Measurements from ENCODE around the gene XPO6. TPM values are rescaled to one million over a fixed set of nuclear protein-coding genes. Genes with fewer than 3 reads are reported as not detected.
A peak's percentile ranks its signal among the peaks of the same experiment; 100 is the strongest.

The XPO6 gene
- total RNA-seq, 2 experiments from 2014 or later = 130 to 167 TPM

- intact Hi-C loops (cut with micrococcal nuclease; ENCODE audit: unreplicated experiment) = no loop called here
These were observed 23.5 kb downstream of the XPO6 start for GRCh38 chr16:28188085-28188916.

GRCh38 chr16:28187595-28188004 lies 24.2 kb downstream of the XPO6 start:
- Histone ChIP-seq H3K4me3 (ENCODE audit: low read depth, low read length, poor library complexity, severe bottlenecking) (no peak overlapping the region), H3K27ac (ENCODE audit: low read depth, low read length, poor library complexity, severe bottlenecking) (peak overlapping the region; percentile 42), H2AFZ (ENCODE audit: low read length) (no peak overlapping the region), H4K20me1 (ENCODE audit: insufficient read depth, low read length) (peaks cover 17% of the 10 kb centered on the region), H3K79me2 (ENCODE audit: insufficient read depth, low read depth, low read length) (peaks cover 98% of the 10 kb centered on the region), H3K36me3 (ENCODE audit: insufficient read depth, low read length) (peaks cover 90% of the 10 kb centered on the region), H3K9me3 (ENCODE audit: low read length) (peaks cover 15% of the 10 kb centered on the region), H3K9me2 (ENCODE audit: insufficient read depth, low read length) (no peaks in the 10 kb centered on the region), H3K4me1 (ENCODE audit: insufficient read depth, low read length, poor library complexity, severe bottlenecking) (peaks cover 46% of the 10 kb centered on the region), H3K4me2 (ENCODE audit: low read length) (peak overlapping the region; percentile 56)
- ChIA-PET CTCF (ENCODE audit: unreplicated experiment) (no interaction called here), POLR2A (interaction anchor here (1.7 kb wide), 1 partner anchor 33 kb away, joined by 3 read pairs; no protein-coding TSS in a partner anchor)
- DNase-seq (ENCODE audit: low spot score) = peak; percentile 21
- TF ChIP-seq EZH2phosphoT487 (IDR thresholded peaks at IDR 0.05; ENCODE audit: borderline replicate concordance, low read depth, low read length) = no peak
- no peak for TF ChIP-seq CTCF (conservative IDR thresholded peaks at IDR 0.05; ENCODE audit: low read length)
- no TSS peak for BruUV-seq (replicated peaks)
- intact Hi-C loops (cut with micrococcal nuclease; ENCODE audit: unreplicated experiment) = no loop called here

More at GRCh38 chr16:28188085-28188916, 23.5 kb downstream of the XPO6 start:
- no peaks in the 10 kb centered on the region for H3K9me2 ChIP-seq (ENCODE audit: insufficient read depth, low read length)
- peaks cover 15% of the 10 kb centered on the region for H3K9me3 ChIP-seq (ENCODE audit: low read length)
- DNase-seq (ENCODE audit: low spot score) = peak; percentile 67
- H4K20me1 ChIP-seq (ENCODE audit: insufficient read depth, low read length) = peaks cover 18% of the 10 kb centered on the region
- H3K4me2 ChIP-seq (ENCODE audit: low read length) = peak overlapping the region; percentile 56
- BruUV-seq (replicated peaks) = no TSS peak
- POLR2A ChIA-PET = interaction anchor here (0.6 to 1.7 kb wide), 6 partner anchors 11 to 435 kb away, joined by 3 to 4 read pairs (median 3); no protein-coding TSS in a partner anchor
- peaks cover 92% of the 10 kb centered on the region for H3K36me3 ChIP-seq (ENCODE audit: insufficient read depth, low read length)
- H3K4me3 ChIP-seq (ENCODE audit: low read depth, low read length, poor library complexity, severe bottlenecking) = peak overlapping the region; percentile 11
- H3K27ac ChIP-seq (ENCODE audit: low read depth, low read length, poor library complexity, severe bottlenecking) = peak overlapping the region; percentile 42
- H3K4me1 ChIP-seq (ENCODE audit: insufficient read depth, low read length, poor library complexity, severe bottlenecking) = peaks cover 47% of the 10 kb centered on the region
- CTCF ChIA-PET (ENCODE audit: unreplicated experiment) = no interaction called here
- H3K79me2 ChIP-seq (ENCODE audit: insufficient read depth, low read depth, low read length) = peaks cover 98% of the 10 kb centered on the region
- H2AFZ ChIP-seq (ENCODE audit: low read length) = no peak overlapping the region
- no peak for TF ChIP-seq EZH2phosphoT487 (IDR thresholded peaks at IDR 0.05; ENCODE audit: borderline replicate concordance, low read depth, low read length)
- no peak for TF ChIP-seq CTCF (conservative IDR thresholded peaks at IDR 0.05; ENCODE audit: low read length)

- no peak overlapping the region for H3K27ac ChIP-seq (ENCODE audit: low read depth, low read length, poor library complexity, severe bottlenecking)
- TF ChIP-seq CTCF (conservative IDR thresholded peaks at IDR 0.05; ENCODE audit: low read length) = no peak
- TF ChIP-seq EZH2phosphoT487 (IDR thresholded peaks at IDR 0.05; ENCODE audit: borderline replicate concordance, low read depth, low read length) = no peak
- no TSS peak for BruUV-seq (replicated peaks)
- no peaks in the 10 kb centered on the region for H3K9me2 ChIP-seq (ENCODE audit: insufficient read depth, low read length)
- peaks cover 55% of the 10 kb centered on the region for H3K4me1 ChIP-seq (ENCODE audit: insufficient read depth, low read length, poor library complexity, severe bottlenecking)
- peaks cover 100% of the 10 kb centered on the region for H3K79me2 ChIP-seq (ENCODE audit: insufficient read depth, low read depth, low read length)
- no peak overlapping the region for H3K4me2 ChIP-seq (ENCODE audit: low read length)
- peaks cover 15% of the 10 kb centered on the region for H3K9me3 ChIP-seq (ENCODE audit: low read length)
- H3K4me3 ChIP-seq (ENCODE audit: low read depth, low read length, poor library complexity, severe bottlenecking) = no peak overlapping the region
- no peak for DNase-seq (ENCODE audit: low spot score)
- peaks cover 24% of the 10 kb centered on the region for H4K20me1 ChIP-seq (ENCODE audit: insufficient read depth, low read length)
- POLR2A ChIA-PET = interaction anchor here (0.6 to 0.9 kb wide), 3 partner anchors 23 to 1607 kb away, joined by 3 read pairs; no protein-coding TSS in a partner anchor
- intact Hi-C loops (cut with micrococcal nuclease; ENCODE audit: unreplicated experiment) = no loop called here
- H3K36me3 ChIP-seq (ENCODE audit: insufficient read depth, low read length) = peaks cover 92% of the 10 kb centered on the region
- CTCF ChIA-PET (ENCODE audit: unreplicated experiment) = no interaction called here
- H2AFZ ChIP-seq (ENCODE audit: low read length) = no peak overlapping the region
These were observed 25.0 kb downstream of the XPO6 start for GRCh38 chr16:28186752-28187151.
